ENCODE data around the gene ADAMTS12.
"Not testable (repeated sequence)": the region's sequence is repeated elsewhere in the genome, so short reads cannot be mapped to it uniquely, and the experiment has no call there.

The ADAMTS12 gene

DNA sequence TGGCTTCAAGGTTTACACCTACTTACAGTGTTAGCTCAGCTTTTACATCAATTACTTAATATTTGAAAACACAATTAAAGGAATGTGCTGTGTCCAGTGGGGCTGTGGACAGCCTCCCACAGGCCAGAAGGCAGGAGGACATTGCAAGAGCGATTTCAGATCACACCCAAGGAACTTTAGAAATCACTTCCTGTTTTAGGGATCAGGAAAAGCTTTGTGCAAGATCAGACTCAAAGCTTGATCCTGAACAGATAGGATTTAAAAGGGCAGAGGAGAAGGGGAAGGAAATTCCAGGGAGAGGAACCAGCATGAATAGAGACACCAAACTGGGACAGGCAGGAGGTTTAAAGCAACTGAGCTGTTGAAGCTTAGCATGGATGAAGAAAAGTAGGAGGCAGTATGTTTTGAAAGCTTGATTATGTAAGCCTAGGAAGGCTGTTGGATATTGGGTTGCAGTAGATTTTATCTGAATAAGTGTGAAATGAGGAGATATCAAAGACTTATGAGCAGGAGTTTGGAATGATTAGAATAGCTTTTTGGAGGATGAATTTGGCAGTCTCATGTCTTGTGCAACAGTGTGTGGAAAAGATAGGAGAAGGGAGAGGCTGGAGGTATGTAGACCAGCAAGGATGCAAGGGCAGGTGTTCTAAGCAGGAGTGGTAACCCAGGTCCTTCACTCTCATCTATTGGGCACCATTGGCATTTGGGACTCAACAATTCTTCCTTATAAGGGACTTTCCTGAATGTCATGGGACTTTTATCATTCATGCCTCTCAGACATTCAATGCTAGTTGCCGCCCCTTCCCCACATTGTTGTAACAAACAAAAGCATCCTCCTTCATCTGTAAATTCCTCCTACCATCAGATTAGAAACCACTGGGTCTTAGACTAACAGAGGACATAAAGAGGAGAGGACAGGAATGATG is 327.5 kb downstream of the ADAMTS12 start:
- no peaks in the 10 kb centered on the region for H3K9me3 ChIP-seq (replicated peaks; ENCODE audit: low read length)
- no peaks in the 10 kb centered on the region for H3K36me3 ChIP-seq (ENCODE audit: insufficient read depth, low read length)
- no peaks in the 10 kb centered on the region for H3K27me3 ChIP-seq (ENCODE audit: control insufficient read depth, insufficient read depth, low read length)
- no peak overlapping the region for H3K4me2 ChIP-seq (ENCODE audit: low read length)
- no peak overlapping the region for H3K9ac ChIP-seq (ENCODE audit: low read depth, low read length)
- no peaks in the 10 kb centered on the region for H3K4me1 ChIP-seq (ENCODE audit: control insufficient read depth, insufficient read depth, low read length)
- H3K4me3 ChIP-seq (ENCODE audit: low read length) = no peak overlapping the region

DNA sequence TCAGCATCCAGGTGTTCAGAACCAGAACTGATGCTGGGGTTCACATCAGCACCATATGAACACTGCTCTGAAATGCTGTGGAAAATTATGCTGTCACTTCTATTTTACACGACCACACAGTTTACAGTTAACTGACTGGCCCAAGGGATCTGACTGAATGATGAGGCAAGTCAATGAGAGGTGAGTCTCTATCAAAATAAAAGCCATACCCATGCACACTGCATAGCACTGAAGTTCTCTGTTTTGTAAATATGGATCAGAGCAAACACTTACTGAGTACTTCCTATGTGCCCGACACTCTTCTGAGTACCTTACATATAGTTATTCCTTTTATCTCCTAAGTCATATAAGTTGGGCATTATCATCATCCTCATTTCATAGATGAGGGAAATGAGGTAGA is 328.3 kb downstream of the ADAMTS12 start:
- no peak overlapping the region for H3K4me2 ChIP-seq (ENCODE audit: low read length)
- H3K4me3 ChIP-seq (ENCODE audit: low read length) = no peak overlapping the region
- H3K27me3 ChIP-seq (ENCODE audit: control insufficient read depth, insufficient read depth, low read length) = no peaks in the 10 kb centered on the region
- H3K4me1 ChIP-seq (ENCODE audit: control insufficient read depth, insufficient read depth, low read length) = no peaks in the 10 kb centered on the region
- H3K9ac ChIP-seq (ENCODE audit: low read depth, low read length) = no peak overlapping the region
- H3K9me3 ChIP-seq (replicated peaks; ENCODE audit: low read length) = no peaks in the 10 kb centered on the region
- H3K36me3 ChIP-seq (ENCODE audit: insufficient read depth, low read length) = no peaks in the 10 kb centered on the region

GRCh38 chr5:33558489-33558888 is 333.3 kb downstream of the ADAMTS12 start:
- H3K4me1 ChIP-seq (ENCODE audit: control insufficient read depth, insufficient read depth, low read length) = no peaks in the 10 kb centered on the region
- no peaks in the 10 kb centered on the region for H3K36me3 ChIP-seq (ENCODE audit: insufficient read depth, low read length)
- no peak overlapping the region for H3K4me3 ChIP-seq (ENCODE audit: low read length)
- H3K9me3 ChIP-seq (replicated peaks; ENCODE audit: low read length) = no peaks in the 10 kb centered on the region
- no peak overlapping the region for H3K9ac ChIP-seq (ENCODE audit: low read depth, low read length)
- H3K27me3 ChIP-seq (ENCODE audit: control insufficient read depth, insufficient read depth, low read length) = no peaks in the 10 kb centered on the region
- no peak overlapping the region for H3K4me2 ChIP-seq (ENCODE audit: low read length)

- Histone ChIP-seq H3K27me3 (ENCODE audit: control insufficient read depth, insufficient read depth, low read length) (no peaks in the 10 kb centered on the region), H3K4me2 (ENCODE audit: low read length) (no peak overlapping the region), H3K9ac (ENCODE audit: low read depth, low read length) (no peak overlapping the region), H3K9me3 (replicated peaks; ENCODE audit: low read length) (no peaks in the 10 kb centered on the region), H3K4me1 (ENCODE audit: control insufficient read depth, insufficient read depth, low read length) (no peaks in the 10 kb centered on the region), H3K4me3 (ENCODE audit: low read length) (no peak overlapping the region), H3K36me3 (ENCODE audit: insufficient read depth, low read length) (no peaks in the 10 kb centered on the region)
Measured at GRCh38 chr5:33557605-33558004, 334.2 kb downstream of the ADAMTS12 start.

GRCh38 chr5:33556330-33557328 is 335.2 kb downstream of the ADAMTS12 start:
- Histone ChIP-seq H3K27me3 (ENCODE audit: control insufficient read depth, insufficient read depth, low read length) (no peaks in the 10 kb centered on the region), H3K9me3 (replicated peaks; ENCODE audit: low read length) (no peaks in the 10 kb centered on the region), H3K4me1 (ENCODE audit: control insufficient read depth, insufficient read depth, low read length) (no peaks in the 10 kb centered on the region), H3K4me3 (ENCODE audit: low read length) (no peak overlapping the region), H3K4me2 (ENCODE audit: low read length) (no peak overlapping the region), H3K9ac (ENCODE audit: low read depth, low read length) (no peak overlapping the region), H3K36me3 (ENCODE audit: insufficient read depth, low read length) (no peaks in the 10 kb centered on the region)

DNA sequence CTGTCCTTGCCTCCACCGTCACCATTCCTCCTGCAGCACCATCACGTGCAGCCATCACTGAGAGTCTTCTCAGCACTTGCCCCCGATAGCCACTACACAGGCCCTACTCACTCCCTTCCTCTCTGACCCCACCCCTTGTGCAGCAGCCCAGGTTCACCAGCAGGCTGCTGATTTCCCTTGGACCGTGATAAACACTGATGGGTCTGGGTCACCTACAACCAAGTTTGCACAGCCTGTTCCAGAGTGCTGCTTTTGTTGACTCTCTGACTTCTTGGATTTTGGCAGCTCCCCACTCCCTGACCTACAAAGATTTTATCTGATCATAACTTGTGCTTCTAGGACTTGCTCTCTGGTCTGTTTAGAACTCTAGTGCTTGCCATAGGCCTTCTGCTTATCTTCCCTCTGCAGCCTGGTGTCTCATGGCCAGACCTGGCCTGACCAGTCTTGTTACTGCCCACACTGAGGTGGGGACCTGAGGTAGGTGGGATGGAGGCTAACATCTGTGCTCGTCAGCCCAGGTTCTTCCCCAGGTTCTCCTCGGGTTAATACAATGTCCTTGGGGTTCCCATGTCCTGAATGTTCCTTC is 341.7 kb downstream of the ADAMTS12 start:
- H3K4me3 ChIP-seq (ENCODE audit: low read length) = no peak overlapping the region
- H3K36me3 ChIP-seq (ENCODE audit: insufficient read depth, low read length) = no peaks in the 10 kb centered on the region
- H3K9ac ChIP-seq (ENCODE audit: low read depth, low read length) = no peak overlapping the region
- H3K4me1 ChIP-seq (ENCODE audit: control insufficient read depth, insufficient read depth, low read length) = no peaks in the 10 kb centered on the region
- H3K4me2 ChIP-seq (ENCODE audit: low read length) = no peak overlapping the region
- H3K9me3 ChIP-seq (replicated peaks; ENCODE audit: low read length) = no peaks in the 10 kb centered on the region
- H3K27me3 ChIP-seq (ENCODE audit: control insufficient read depth, insufficient read depth, low read length) = no peaks in the 10 kb centered on the region

DNA sequence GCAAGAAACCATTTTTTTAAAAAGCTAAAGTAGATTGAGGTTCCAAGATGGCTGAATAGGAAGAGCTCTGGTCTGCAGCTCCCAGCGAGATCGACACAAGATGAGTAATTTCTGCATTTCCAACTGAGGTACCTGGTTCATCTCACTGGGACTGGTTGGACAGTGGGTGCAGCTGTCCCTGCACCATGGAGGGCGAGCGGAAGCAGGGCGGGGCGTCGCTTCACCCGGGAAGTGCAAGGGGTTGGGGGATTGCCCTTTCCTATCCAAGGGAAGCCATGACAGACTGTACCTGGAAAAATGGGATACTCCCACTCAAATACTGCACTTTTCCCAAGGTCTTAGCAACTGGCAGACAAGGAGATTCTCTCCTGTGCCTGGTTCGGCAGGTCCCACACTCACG is 352.0 kb downstream of the ADAMTS12 start:
- H3K36me3 ChIP-seq (ENCODE audit: insufficient read depth, low read length); H3K4me1 ChIP-seq (ENCODE audit: control insufficient read depth, insufficient read depth, low read length); H3K9me3 ChIP-seq (replicated peaks; ENCODE audit: low read length); H3K4me3 ChIP-seq (ENCODE audit: low read length); H3K27me3 ChIP-seq (ENCODE audit: control insufficient read depth, insufficient read depth, low read length); H3K9ac ChIP-seq (ENCODE audit: low read depth, low read length); H3K4me2 ChIP-seq (ENCODE audit: low read length): not testable (repeated sequence)

- H3K4me3 ChIP-seq (ENCODE audit: low read length) = no peak overlapping the region
- H3K36me3 ChIP-seq (ENCODE audit: insufficient read depth, low read length) = no peaks in the 10 kb centered on the region
- no peaks in the 10 kb centered on the region for H3K27me3 ChIP-seq (ENCODE audit: control insufficient read depth, insufficient read depth, low read length)
- no peak overlapping the region for H3K4me2 ChIP-seq (ENCODE audit: low read length)
- H3K9ac ChIP-seq (ENCODE audit: low read depth, low read length) = no peak overlapping the region
- H3K9me3 ChIP-seq (replicated peaks; ENCODE audit: low read length) = no peaks in the 10 kb centered on the region
- H3K4me1 ChIP-seq (ENCODE audit: control insufficient read depth, insufficient read depth, low read length) = no peaks in the 10 kb centered on the region
Measured at GRCh38 chr5:33539212-33539611, 352.6 kb downstream of the ADAMTS12 start.

DNA sequence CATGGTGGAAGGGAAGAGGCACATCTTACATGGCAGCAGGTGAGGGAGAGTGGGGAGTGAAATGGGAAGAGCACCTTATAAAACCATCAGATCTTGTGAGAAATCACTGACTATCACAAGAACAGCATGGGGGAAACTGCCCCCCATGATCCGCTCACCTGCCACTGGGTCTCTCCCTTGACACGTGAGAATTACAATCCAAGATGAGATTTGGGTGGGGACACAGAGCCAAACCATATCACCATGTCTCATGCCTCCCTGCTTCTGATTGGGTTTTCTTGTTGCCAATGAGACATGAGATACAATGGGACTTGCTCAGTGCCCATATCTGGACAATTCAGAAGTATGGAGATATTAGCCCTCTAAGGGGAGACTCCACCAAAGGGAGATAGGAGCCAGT is 353.6 kb downstream of the ADAMTS12 start:
- H3K4me2 ChIP-seq (ENCODE audit: low read length) = no peak overlapping the region
- no peak overlapping the region for H3K4me3 ChIP-seq (ENCODE audit: low read length)
- H3K27me3 ChIP-seq (ENCODE audit: control insufficient read depth, insufficient read depth, low read length) = no peaks in the 10 kb centered on the region
- no peaks in the 10 kb centered on the region for H3K4me1 ChIP-seq (ENCODE audit: control insufficient read depth, insufficient read depth, low read length)
- H3K9me3 ChIP-seq (replicated peaks; ENCODE audit: low read length) = no peaks in the 10 kb centered on the region
- H3K9ac ChIP-seq (ENCODE audit: low read depth, low read length) = no peak overlapping the region
- H3K36me3 ChIP-seq (ENCODE audit: insufficient read depth, low read length) = no peaks in the 10 kb centered on the region

DNA sequence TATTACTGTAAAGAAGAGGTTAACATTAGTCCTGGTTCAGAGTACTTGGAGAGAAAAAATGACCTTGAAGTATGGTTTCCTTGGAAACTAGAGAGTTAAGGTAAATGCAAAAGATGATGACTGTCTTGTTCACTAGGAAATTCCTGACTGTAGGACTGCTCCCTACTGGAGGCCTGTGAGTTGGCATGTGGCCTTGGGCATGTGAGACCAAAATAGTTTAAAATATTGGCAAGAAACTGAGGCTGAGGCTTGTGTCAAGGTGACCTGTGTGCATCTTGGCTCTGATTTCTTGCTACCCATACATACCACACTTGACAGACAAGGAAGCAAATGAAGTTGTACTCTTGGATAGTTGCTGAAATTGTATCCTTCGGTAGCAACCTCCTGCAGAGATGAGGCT is 354.6 kb downstream of the ADAMTS12 start:
- Histone ChIP-seq H3K4me3 (ENCODE audit: low read length) (no peak overlapping the region), H3K4me2 (ENCODE audit: low read length) (no peak overlapping the region), H3K9ac (ENCODE audit: low read depth, low read length) (no peak overlapping the region), H3K27me3 (ENCODE audit: control insufficient read depth, insufficient read depth, low read length) (no peaks in the 10 kb centered on the region), H3K36me3 (ENCODE audit: insufficient read depth, low read length) (no peaks in the 10 kb centered on the region), H3K4me1 (ENCODE audit: control insufficient read depth, insufficient read depth, low read length) (no peaks in the 10 kb centered on the region), H3K9me3 (replicated peaks; ENCODE audit: low read length) (no peaks in the 10 kb centered on the region)

- H3K9ac ChIP-seq (ENCODE audit: low read depth, low read length) = no peak overlapping the region
- H3K4me3 ChIP-seq (ENCODE audit: low read length) = no peak overlapping the region
- H3K27me3 ChIP-seq (ENCODE audit: control insufficient read depth, insufficient read depth, low read length) = no peaks in the 10 kb centered on the region
- no peaks in the 10 kb centered on the region for H3K9me3 ChIP-seq (replicated peaks; ENCODE audit: low read length)
- no peaks in the 10 kb centered on the region for H3K4me1 ChIP-seq (ENCODE audit: control insufficient read depth, insufficient read depth, low read length)
- no peak overlapping the region for H3K4me2 ChIP-seq (ENCODE audit: low read length)
- H3K36me3 ChIP-seq (ENCODE audit: insufficient read depth, low read length) = no peaks in the 10 kb centered on the region
Measured at GRCh38 chr5:33536802-33537201, 355.0 kb downstream of the ADAMTS12 start.

Data from skeletal muscle satellite cell (primary cell).